Measurements from ENCODE around the gene KXD1.

KXD1 gene

GRCh38 chr19:18603958-18604819 is 46.5 kb downstream of the KXD1 start:
- no peak for DNase-seq

- DNase-seq: no peak
Observed at GRCh38 chr19:18604820-18605159, 47.1 kb downstream of the KXD1 start.

- DNase-seq: no peak
Observed at GRCh38 chr19:18605196-18605545, 47.5 kb downstream of the KXD1 start.

- no peak for DNase-seq
Observed at GRCh38 chr19:18605546-18606280, 48.0 kb downstream of the KXD1 start.

- DNase-seq: no peak
Observed at GRCh38 chr19:18606281-18607225, 48.9 kb downstream of the KXD1 start, which contains the start of gene CRLF1. Gene CRLF1, minus strand, starts transcription at chr19:18606799. Its CDS starts 143 bp downstream, at chr19:18606656.

GRCh38 chr19:18607226-18608101 is 49.8 kb downstream of the KXD1 start:
- DNase-seq: no peak

- no peak for DNase-seq
Observed at GRCh38 chr19:18608102-18608804, 50.6 kb downstream of the KXD1 start.

GRCh38 chr19:18608805-18609716 is 51.4 kb downstream of the KXD1 start:
- DNase-seq: no peak

- no peak for DNase-seq
Observed at GRCh38 chr19:18609717-18610051, 52.0 kb downstream of the KXD1 start.

GRCh38 chr19:18610245-18610555 is 52.5 kb downstream of the KXD1 start:
- no peak for DNase-seq

- DNase-seq: no peak
Observed at GRCh38 chr19:18610556-18611326, 53.1 kb downstream of the KXD1 start.

GRCh38 chr19:18611327-18612050 is 53.8 kb downstream of the KXD1 start:
- no peak for DNase-seq

GRCh38 chr19:18612051-18612771 is 54.5 kb downstream of the KXD1 start:
- DNase-seq: no peak

GRCh38 chr19:18612772-18613588 is 55.3 kb downstream of the KXD1 start, which contains the start of gene TMEM59L:
Gene TMEM59L, plus strand, starts transcription at chr19:18612870. Its CDS starts 89 bp downstream, at chr19:18612959.
- no peak for DNase-seq

- DNase-seq: no peak
Observed at GRCh38 chr19:18613589-18614234, 56.0 kb downstream of the KXD1 start.

GRCh38 chr19:18616023-18616422 is 58.4 kb downstream of the KXD1 start:
- DNase-seq: no peak

- DNase-seq: no peak
Observed at GRCh38 chr19:18617562-18617961, 59.9 kb downstream of the KXD1 start.
